GM12878 (cell line): ENCODE measurements around the gene SLC9B1. TPM values are rescaled to one million over a fixed set of nuclear protein-coding genes. Genes with fewer than 3 reads are reported as not detected.
A peak's percentile ranks its signal among the peaks of the same experiment; 100 is the strongest.

ENCODE experiments used
- ASH2L ChIP-seq: fragments of 300-600, 200-600 bp; sonication (generic); IDR thresholded peaks from 2 replicates; pipeline ENCODE4 v1.6.1; 2017; ENCODE audit warnings: low read depth, mild to moderate bottlenecking, borderline replicate concordance
- BHLHE40 ChIP-seq, 2 experiments: fragments of 450-650 bp in 1 of 2; IDR thresholded peaks; 2 replicates each; pipeline ENCODE4 v1.6.1; 2011 to 2017; ENCODE audit warnings: low read depth in 2 of 2, borderline replicate concordance in 1 of 2, improper control_type of control experiment in 1 of 2, low read length in 1 of 2, mild to moderate bottlenecking in 1 of 2
- BMI1 ChIP-seq: fragments of 450-650 bp; IDR thresholded peaks from 2 replicates; pipeline ENCODE4 v1.6.1; 2016; ENCODE audit warnings: mild to moderate bottlenecking, moderate library complexity, borderline replicate concordance
- CBFB ChIP-seq: IDR thresholded peaks from 2 replicates; pipeline ENCODE4 v1.6.1; 2016; ENCODE audit warnings: antibody characterized with exemption, low read depth
- CHD1 ChIP-seq: IDR thresholded peaks from 2 replicates; pipeline ENCODE4 v1.6.1; 2012; ENCODE audit warnings: low read depth, low read length, improper control_type of control experiment
- CREB1 ChIP-seq: IDR thresholded peaks from 2 replicates; pipeline ENCODE4 v1.6.1; 2012; ENCODE audit warnings: low read depth, mild to moderate bottlenecking, inconsistent platforms
- CREM ChIP-seq: IDR thresholded peaks from 2 replicates; pipeline ENCODE4 v1.6.1; 2014; ENCODE audit warnings: antibody characterized with exemption, low read depth
- ESRRA ChIP-seq: IDR thresholded peaks from 2 replicates; pipeline ENCODE4 v1.6.1; 2012; ENCODE audit warnings: mild to moderate bottlenecking, low read length, improper control_type of control experiment
- FOS ChIP-seq: IDR thresholded peaks from 3 replicates; pipeline ENCODE4 v1.6.1; 2011; ENCODE audit warnings: borderline replicate concordance; ENCODE audit not compliant: insufficient read length; ENCODE audit errors: extremely low read depth
- HCFC1 ChIP-seq: fragments of 150-350 bp; IDR thresholded peaks from 2 replicates; pipeline ENCODE4 v1.6.1; 2014; ENCODE audit warnings: low read length
- IRF4 ChIP-seq: IDR thresholded peaks from 2 replicates; pipeline ENCODE4 v1.6.1; 2011; ENCODE audit warnings: low read depth, low read length
- JUNB ChIP-seq: IDR thresholded peaks from 2 replicates; pipeline ENCODE4 v1.6.1; 2016; ENCODE audit warnings: antibody characterized with exemption, mild to moderate bottlenecking
- JUND ChIP-seq: IDR thresholded peaks from 2 replicates; pipeline ENCODE4 v1.6.1; 2012; ENCODE audit warnings: low read depth, mild to moderate bottlenecking, low read length, improper control_type of control experiment, moderate library complexity
- KDM1A ChIP-seq: fragments of 200-600 bp; sonication (generic); IDR thresholded peaks from 2 replicates; pipeline ENCODE4 v1.6.1; 2016; ENCODE audit warnings: borderline replicate concordance
- MTA2 ChIP-seq: fragments of 450-650 bp; IDR thresholded peaks from 2 replicates; pipeline ENCODE4 v1.6.1; 2016; ENCODE audit warnings: low read depth, mild to moderate bottlenecking, moderate library complexity
- MYC ChIP-seq: IDR thresholded peaks from 2 replicates; pipeline ENCODE4 v1.6.1; 2011; ENCODE audit warnings: mild to moderate bottlenecking, low read length, moderate library complexity, inconsistent platforms; ENCODE audit not compliant: insufficient read depth, insufficient replicate concordance, insufficient read length, severe bottlenecking
- NFIC ChIP-seq: IDR thresholded peaks from 2 replicates; pipeline ENCODE4 v1.6.1; 2012; ENCODE audit warnings: low read depth, mild to moderate bottlenecking, inconsistent platforms, low read length, moderate library complexity
- NR2F1 ChIP-seq: fragments of 450-650 bp; conservative IDR thresholded peaks from 2 replicates; pipeline ENCODE4 v1.6.1; 2017; ENCODE audit warnings: mild to moderate bottlenecking
- NRF1 ChIP-seq: conservative IDR thresholded peaks from 2 replicates; pipeline ENCODE4 v1.6.1; 2011; ENCODE audit warnings: mild to moderate bottlenecking, low read depth, low read length, improper control_type of control experiment
- PAX8 ChIP-seq: fragments of 450-650 bp; IDR thresholded peaks from 2 replicates; pipeline ENCODE4 v1.6.1; 2017; ENCODE audit warnings: mild to moderate bottlenecking, moderate library complexity
- PML ChIP-seq: IDR thresholded peaks from 2 replicates; pipeline ENCODE4 v1.6.1; 2012; ENCODE audit warnings: low read length, inconsistent platforms
- POLR2A ChIP-seq: IDR thresholded peaks from 2 replicates; pipeline ENCODE4 v1.6.1; 2011; ENCODE audit warnings: low read depth, mild to moderate bottlenecking, low read length
- RCOR1 ChIP-seq: conservative IDR thresholded peaks from 2 replicates; pipeline ENCODE4 v1.6.1; 2012; ENCODE audit warnings: low read depth, low read length, improper control_type of control experiment
- SMAD1 ChIP-seq: fragments of 450-650 bp; IDR thresholded peaks from 2 replicates; pipeline ENCODE4 v1.6.1; 2018; ENCODE audit warnings: mild to moderate bottlenecking, low read depth; ENCODE audit not compliant: partially characterized antibody
- SREBF1 ChIP-seq: IDR thresholded peaks from 2 replicates; pipeline ENCODE4 v1.6.1; 2012; ENCODE audit warnings: mild to moderate bottlenecking, low read length
- SREBF2 ChIP-seq: IDR thresholded peaks from 2 replicates; pipeline ENCODE4 v1.6.1; 2012; ENCODE audit warnings: mild to moderate bottlenecking, low read length
- TCF12 ChIP-seq: IDR thresholded peaks from 2 replicates; pipeline ENCODE4 v1.6.1; 2011; ENCODE audit warnings: low read depth, mild to moderate bottlenecking, low read length
- WRNIP1 ChIP-seq: IDR thresholded peaks from 2 replicates; pipeline ENCODE4 v1.6.1; 2011; ENCODE audit warnings: low read depth, low read length, improper control_type of control experiment, borderline replicate concordance
- ZNF207 ChIP-seq: fragments of 450-650 bp; IDR thresholded peaks from 2 replicates; pipeline ENCODE4 v1.6.1; 2014; ENCODE audit warnings: antibody characterized with exemption, mild to moderate bottlenecking, borderline replicate concordance
- polyA plus RNA-seq, 11 experiments: library from polyadenylated mRNA; depleted of rRNA in 4 of 11; unstranded in 6 of 11; stranded (reverse) in 5 of 11; fragments of >200 nt; fragmentation: Nextera tagmentation in 4 of 11; fragmentation: Illumina TruSeq in 1 of 11; extraction: Ambion mirVana in 4 of 11; extraction: Trizol in 1 of 11; gene quantifications; 1 replicate in 1 of 11; 2 replicates in 10 of 11; pipeline versions ENCODE4 v1.2.1 to v1.2.3, GENCODE V29; 2011 to 2016; ENCODE audit warnings: inconsistent platforms in 2 of 11, missing spikeins in 2 of 11, low read depth in 1 of 11
- total RNA-seq, 4 experiments: library from RNA; depleted of rRNA in 3 of 4; stranded (reverse); fragments of >200 nt in 3 of 4; fragmentation: Illumina TruSeq in 1 of 4; extraction: Trizol in 1 of 4; gene quantifications; 2 replicates each; pipeline versions ENCODE4 v1.2.1 to v1.2.3, GENCODE V29; 2013 to 2021
- TF ChIP-seq, protein P1 (sequence below): IDR thresholded peaks from 2 replicates; pipeline ENCODE4 v1.6.1; 2011; ENCODE audit warnings: low read depth, low read length, improper control_type of control experiment, borderline replicate concordance
- TF ChIP-seq, protein P2 (sequence below): IDR thresholded peaks from 2 replicates; pipeline ENCODE4 v1.6.1; 2011; ENCODE audit warnings: borderline replicate concordance, low read depth, mild to moderate bottlenecking, moderate library complexity, low read length; ENCODE audit not compliant: insufficient read depth, poor library complexity, severe bottlenecking

Gene SLC9B1
- total and polyA plus RNA-seq, 10 of the 15 experiments (the other 5 are each of a cell fraction or from before 2014, with no cell fraction given), result 1.0 to 3.5 (median 1.8) TPM

DNA sequence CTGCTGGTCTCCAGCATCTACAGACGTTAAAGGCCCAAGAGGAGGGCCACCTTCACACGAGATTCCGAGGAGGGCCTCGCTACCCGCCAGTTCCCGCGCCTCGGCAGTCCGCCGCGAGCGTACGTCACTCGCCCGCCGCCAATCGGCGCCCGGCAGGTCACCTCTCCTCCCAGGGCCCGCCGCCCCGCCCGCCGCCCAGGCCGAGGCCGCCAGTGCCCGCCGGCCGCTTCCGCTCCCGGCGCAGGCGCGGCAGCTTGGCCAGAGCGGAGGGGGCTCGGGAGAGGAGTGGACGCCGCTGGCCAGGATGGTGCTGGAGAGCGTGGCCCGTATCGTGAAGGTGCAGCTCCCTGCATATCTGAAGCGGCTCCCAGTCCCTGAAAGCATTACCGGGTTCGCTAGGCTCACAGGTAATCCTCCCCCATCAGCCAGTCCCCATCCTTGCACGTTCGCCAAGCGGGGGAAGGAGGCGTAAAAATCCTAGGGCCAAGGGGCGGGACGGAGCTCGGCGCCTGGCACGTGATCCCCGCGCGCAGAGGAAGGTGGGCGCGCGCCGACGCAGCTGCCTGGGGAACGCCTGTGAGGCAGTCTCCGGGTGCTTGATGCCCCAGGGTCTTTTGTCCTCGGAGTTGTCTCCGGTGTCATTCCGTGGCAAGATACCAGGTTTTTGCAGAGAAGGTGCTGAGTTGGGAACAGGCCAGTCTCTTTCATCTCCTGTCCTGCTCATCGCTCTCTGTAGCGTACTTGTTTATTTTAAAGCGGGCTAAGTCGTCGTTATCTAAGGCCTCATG lies 150.5 kb downstream of the SLC9B1 start, which contains the start of gene CISD2 (continued):
- TF ChIP-seq SREBF1 (no peak), POLR2A (peak; percentile 94), MYC (no peak), NRF1 (peak; percentile 24), PML (peak; percentile 96), PAX8 (no peak), ZNF207 (0 out of 2 replicates have a peak, but pooled peaks have one; percentile 59), RCOR1 (peak; percentile 85; the same call in 1 of the 2 replicates), CREM (peak; percentile 73), BMI1 (no peak), ESRRA (no peak), HCFC1 (peak; percentile 11; the same call in 1 of the 2 replicates), KDM1A (no peak), CBFB (0 out of 2 replicates have a peak, but pooled peaks have one; percentile 45), NR2F1 (no peak; the same call in none of the 2 replicates), WRNIP1 (no peak), ASH2L (no peak; the same call in 1 of the 2 replicates), SMAD1 (peak; percentile 53), SREBF2 (no peak), JUNB (no peak), IRF4 (0 out of 2 replicates have a peak, but pooled peaks have one; percentile 43), JUND (no peak), CHD1 (no peak), TCF12 (no peak), MTA2 (peak; percentile 18; the same call in 1 of the 2 replicates), CREB1 (peak; percentile 88), BHLHE40 (IDR thresholded peaks at IDR 0.05; ENCODE audit: borderline replicate concordance in 1 of 2, low read depth in 2 of 2, low read length in 1 of 2) (peak; percentile 98 to 99), NFIC (no peak), FOS (no peak)
- TF ChIP-seq, protein P1, sequence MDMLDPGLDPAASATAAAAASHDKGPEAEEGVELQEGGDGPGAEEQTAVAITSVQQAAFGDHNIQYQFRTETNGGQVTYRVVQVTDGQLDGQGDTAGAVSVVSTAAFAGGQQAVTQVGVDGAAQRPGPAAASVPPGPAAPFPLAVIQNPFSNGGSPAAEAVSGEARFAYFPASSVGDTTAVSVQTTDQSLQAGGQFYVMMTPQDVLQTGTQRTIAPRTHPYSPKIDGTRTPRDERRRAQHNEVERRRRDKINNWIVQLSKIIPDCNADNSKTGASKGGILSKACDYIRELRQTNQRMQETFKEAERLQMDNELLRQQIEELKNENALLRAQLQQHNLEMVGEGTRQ, result peak; percentile 84
- TF ChIP-seq, protein P2, sequence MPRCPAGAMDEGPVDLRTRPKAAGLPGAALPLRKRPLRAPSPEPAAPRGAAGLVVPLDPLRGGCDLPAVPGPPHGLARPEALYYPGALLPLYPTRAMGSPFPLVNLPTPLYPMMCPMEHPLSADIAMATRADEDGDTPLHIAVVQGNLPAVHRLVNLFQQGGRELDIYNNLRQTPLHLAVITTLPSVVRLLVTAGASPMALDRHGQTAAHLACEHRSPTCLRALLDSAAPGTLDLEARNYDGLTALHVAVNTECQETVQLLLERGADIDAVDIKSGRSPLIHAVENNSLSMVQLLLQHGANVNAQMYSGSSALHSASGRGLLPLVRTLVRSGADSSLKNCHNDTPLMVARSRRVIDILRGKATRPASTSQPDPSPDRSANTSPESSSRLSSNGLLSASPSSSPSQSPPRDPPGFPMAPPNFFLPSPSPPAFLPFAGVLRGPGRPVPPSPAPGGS, result no peak
